IMR-90 (cell line): ENCODE data around the gene COPS9. TPM values are rescaled to one million over a fixed set of nuclear protein-coding genes. Genes with fewer than 3 reads are reported as not detected.

Experiments
- ATAC-seq: fragments of 200-7000 bp; cut with Tn5 transposase; 2 replicates; pipeline ENCODE4 v1.9.1; 2020; ENCODE audit warnings: low read depth, mild to moderate bottlenecking, moderate library complexity
- BruUV-seq: library from RNA; stranded (reverse); fragments of 400-500 nt; replicated peaks from 2 replicates; lab custom pipeline; 2021; lab: Mats Ljungman, UMichigan
- CTCF ChIA-PET: fragments of 300-600 bp; formaldehyde crosslinking; extraction: SDS; loops from one replicate; lab custom pipeline; 2021; ENCODE audit warnings: antibody characterized with exemption; lab: Yijun Ruan, JAX
- POLR2A ChIA-PET: fragments of 300-600 bp; sonication (Branson Sonifier 250); formaldehyde crosslinking; loops from one replicate; lab custom pipeline; 2022; ENCODE audit warnings: antibody characterized with exemption; ENCODE audit not compliant: unreplicated experiment; lab: Charles Lee
- DNase-seq: peaks from one replicate; pipeline ENCODE4 v3.0.0; 2013
- H2AFZ ChIP-seq: replicated peaks from 2 replicates; pipeline ENCODE3; 2013; ENCODE audit warnings: low read length, mild to moderate bottlenecking; ENCODE audit not compliant: poor library complexity
- H2AK5ac ChIP-seq: 2 replicates; pipeline ENCODE4 v1.6.1; 2013; ENCODE audit warnings: low read depth, low read length, inconsistent platforms
- H2AK9ac ChIP-seq: replicated peaks from 2 replicates; pipeline ENCODE3; 2013; ENCODE audit warnings: mild to moderate bottlenecking, low read depth, low read length, moderate library complexity; ENCODE audit not compliant: poor library complexity
- H2BK120ac ChIP-seq: 2 replicates; pipeline ENCODE4 v1.6.1; 2013; ENCODE audit warnings: low read depth, low read length, inconsistent platforms
- H2BK15ac ChIP-seq: 3 replicates; pipeline ENCODE4 v1.6.1; 2013; ENCODE audit warnings: low read depth, low read length, inconsistent platforms
- H2BK20ac ChIP-seq: 2 replicates; pipeline ENCODE4 v1.6.1; 2013; ENCODE audit warnings: low read depth, mild to moderate bottlenecking, inconsistent platforms, low read length, moderate library complexity
- H2BK5ac ChIP-seq: 2 replicates; pipeline ENCODE4 v1.6.1; 2013; ENCODE audit warnings: mild to moderate bottlenecking, low read depth, low read length, inconsistent platforms; ENCODE audit not compliant: poor library complexity, severe bottlenecking
- H3K14ac ChIP-seq: replicated peaks from 2 replicates; pipeline ENCODE4 v1.6.1; 2013; ENCODE audit warnings: low read depth, low read length, inconsistent platforms
- H3K18ac ChIP-seq: 2 replicates; pipeline ENCODE4 v1.6.1; 2013; ENCODE audit warnings: low read depth, low read length, control low read depth
- H3K23ac ChIP-seq: 2 replicates; pipeline ENCODE4 v1.6.1; 2013; ENCODE audit warnings: low read depth, low read length, inconsistent platforms
- H3K27ac ChIP-seq: 2 replicates; pipeline ENCODE4 v1.5.1; 2013; ENCODE audit warnings: mild to moderate bottlenecking, control low read depth, low read length; ENCODE audit not compliant: insufficient read depth
- H3K27me3 ChIP-seq: 2 replicates; pipeline ENCODE4 v1.6.1; 2013; ENCODE audit warnings: low read length; ENCODE audit not compliant: control insufficient read depth, insufficient read depth
- H3K36me3 ChIP-seq: 2 replicates; pipeline ENCODE4 v1.6.1; 2013; ENCODE audit warnings: low read length, mixed read lengths; ENCODE audit not compliant: control insufficient read depth, insufficient read depth
- H3K4ac ChIP-seq: 2 replicates; pipeline ENCODE4 v1.6.1; 2013; ENCODE audit warnings: low read depth, low read length, inconsistent platforms
- H3K4me1 ChIP-seq: 2 replicates; pipeline ENCODE4 v1.6.1; 2013; ENCODE audit warnings: low read length, mixed read lengths; ENCODE audit not compliant: control insufficient read depth, insufficient read depth
- H3K4me2 ChIP-seq: 2 replicates; pipeline ENCODE4 v1.6.1; 2013; ENCODE audit warnings: low read depth, mild to moderate bottlenecking, control low read depth, low read length, moderate library complexity
- H3K4me3 ChIP-seq: 2 replicates; pipeline ENCODE4 v1.5.1; 2013; ENCODE audit warnings: low read depth, mild to moderate bottlenecking, control low read depth, low read length, moderate library complexity; ENCODE audit not compliant: insufficient read depth
- H3K56ac ChIP-seq: 2 replicates; pipeline ENCODE4 v1.6.1; 2013; ENCODE audit warnings: low read length, inconsistent platforms; ENCODE audit not compliant: insufficient read depth; ENCODE audit errors: extremely low read depth
- H3K79me1 ChIP-seq, 2 experiments: 2 replicates each; pipeline ENCODE4 v1.6.1; 2013; ENCODE audit warnings: low read length in 2 of 2, inconsistent platforms in 1 of 2, low read depth in 1 of 2
- H3K9ac ChIP-seq: 2 replicates; pipeline ENCODE4 v1.6.1; 2013; ENCODE audit warnings: low read depth, low read length, control low read depth
- H3K9me1 ChIP-seq: 2 replicates; pipeline ENCODE4 v1.6.1; 2013; ENCODE audit warnings: low read length, inconsistent platforms; ENCODE audit not compliant: insufficient read depth
- H3K9me3 ChIP-seq: 2 replicates; pipeline ENCODE4 v1.6.1; 2013; ENCODE audit warnings: low read length; ENCODE audit not compliant: control insufficient read depth, insufficient read depth
- H4K20me1 ChIP-seq: 2 replicates; pipeline ENCODE4 v1.6.1; 2013; ENCODE audit warnings: low read length, inconsistent platforms; ENCODE audit not compliant: insufficient read depth
- H4K5ac ChIP-seq: 2 replicates; pipeline ENCODE4 v1.6.1; 2013; ENCODE audit warnings: mild to moderate bottlenecking, low read depth, low read length, control low read depth
- H4K8ac ChIP-seq, 2 experiments: 2 replicates each; pipeline ENCODE4 v1.6.1; 2013; ENCODE audit warnings: low read depth in 2 of 2, low read length in 2 of 2, control low read depth in 1 of 2, inconsistent platforms in 1 of 2
- H4K91ac ChIP-seq: 2 replicates; pipeline ENCODE4 v1.6.1; 2013; ENCODE audit warnings: low read depth, low read length, inconsistent platforms; ENCODE audit not compliant: insufficient read depth
- BHLHE40 ChIP-seq: fragments of 150-350 bp; IDR thresholded peaks from 2 replicates; pipeline ENCODE4 v1.6.1; 2016; ENCODE audit warnings: mild to moderate bottlenecking, low read depth, low read length
- CEBPB ChIP-seq: IDR thresholded peaks from 2 replicates; pipeline ENCODE4 v1.6.1; 2012; ENCODE audit warnings: low read depth, low read length, improper control_type of control experiment
- CHD1 ChIP-seq: IDR thresholded peaks from 2 replicates; pipeline ENCODE4 v1.6.1; 2012; ENCODE audit warnings: low read depth, low read length, improper control_type of control experiment
- ELK1 ChIP-seq: fragments of 150-350 bp; IDR thresholded peaks from 2 replicates; pipeline ENCODE4 v1.6.1; 2016; ENCODE audit warnings: low read depth, mild to moderate bottlenecking, low read length, moderate library complexity, borderline replicate concordance
- FOS ChIP-seq: fragments of 150-350 bp; IDR thresholded peaks from 2 replicates; pipeline ENCODE4 v1.6.1; 2016; ENCODE audit warnings: low read depth, low read length
- MAFK ChIP-seq: IDR thresholded peaks from 2 replicates; pipeline ENCODE4 v1.6.1; 2012; ENCODE audit warnings: low read depth, low read length, improper control_type of control experiment
- MAZ ChIP-seq: IDR thresholded peaks from 2 replicates; pipeline ENCODE4 v1.6.1; 2012; ENCODE audit warnings: low read depth, mild to moderate bottlenecking, low read length, improper control_type of control experiment, moderate library complexity, borderline replicate concordance
- MXI1 ChIP-seq: IDR thresholded peaks from 2 replicates; pipeline ENCODE4 v1.6.1; 2012; ENCODE audit warnings: low read depth, mild to moderate bottlenecking, low read length, moderate library complexity, borderline replicate concordance
- NFE2L2 ChIP-seq: fragments of 150-350 bp; IDR thresholded peaks from 2 replicates; pipeline ENCODE4 v1.6.1; 2016; ENCODE audit warnings: low read depth, mild to moderate bottlenecking, low read length
- POLR2A ChIP-seq: IDR thresholded peaks from 2 replicates; pipeline ENCODE4 v1.6.1; 2012; ENCODE audit warnings: mild to moderate bottlenecking, low read depth, low read length
- RAD21 ChIP-seq: IDR thresholded peaks from 2 replicates; pipeline ENCODE4 v1.6.1; 2012; ENCODE audit warnings: low read length, improper control_type of control experiment
- RCOR1 ChIP-seq: IDR thresholded peaks from 2 replicates; pipeline ENCODE4 v1.6.1; 2012; ENCODE audit warnings: mild to moderate bottlenecking, low read length, improper control_type of control experiment; ENCODE audit not compliant: insufficient replicate concordance
- RFX5 ChIP-seq: IDR thresholded peaks from 2 replicates; pipeline ENCODE4 v1.8.0; 2012; ENCODE audit warnings: low read depth, mild to moderate bottlenecking, low read length, moderate library complexity
- SMC3 ChIP-seq: fragments of 150-350 bp; IDR thresholded peaks from 2 replicates; pipeline ENCODE4 v1.6.1; 2016; ENCODE audit warnings: low read depth, mild to moderate bottlenecking, antibody characterized with exemption, low read length, moderate library complexity
- WGBS, 2 experiments: methylation state at CpG; one replicate each; pipeline versions ENCODE4 v1.1.5 to v1.1.7; 2013; ENCODE audit warnings: missing lambda C conversion rate in 2 of 2; ENCODE audit not compliant: insufficient read length in 1 of 2; ENCODE audit errors: extremely low coverage in 2 of 2; 5-methylcytosine and 5-hydroxymethylcytosine counted together
- dilution Hi-C: fragments of 300-500 bp; cut with HindIII; formaldehyde crosslinking; loops from one replicate; pipeline ENCODE4 v1.14.3; 2018; ENCODE audit warnings: low sequenced_read_pairs; ENCODE audit not compliant: unreplicated experiment
- in situ Hi-C: fragments of 300-500 bp; cut with MboI; formaldehyde crosslinking; loops from 3 replicates; pipeline ENCODE4 v1.14.3; 2019; ENCODE audit warnings: low sequenced_read_pairs, inconsistent platforms, mixed read lengths
- intact Hi-C: fragments of 100-400 bp; cut with micrococcal nuclease; formaldehyde crosslinking; loops from 2 replicates; pipeline ENCODE4 v1.10.0; 2022
- polyA plus RNA-seq, 3 experiments: library from polyadenylated mRNA; depleted of rRNA; stranded (reverse); fragments of >200 nt; gene quantifications; 2 replicates each; pipeline ENCODE4 v1.2.3, GENCODE V29; 2012; ENCODE audit warnings: low replicate concordance in 1 of 3
- total RNA-seq: library from RNA; depleted of rRNA; stranded (reverse); fragments of >200 nt; gene quantifications from 2 replicates; pipeline ENCODE4 v1.2.3, GENCODE V29; 2012
- TF ChIP-seq, protein P1 (sequence below): fragments of 150-350 bp; IDR thresholded peaks from 2 replicates; pipeline ENCODE4 v1.6.1; 2017; ENCODE audit warnings: mild to moderate bottlenecking, antibody characterized with exemption, low read length, low read depth
- TF ChIP-seq, protein P2 (sequence below): conservative IDR thresholded peaks from 2 replicates; pipeline ENCODE4 v1.5.1; 2012; ENCODE audit warnings: mild to moderate bottlenecking, low read depth, low read length, improper control_type of control experiment

Gene COPS9
- total and polyA plus RNA-seq, 2 of the 4 experiments (the other 2 are of a cell fraction): 85.9 to 309 TPM

DNA sequence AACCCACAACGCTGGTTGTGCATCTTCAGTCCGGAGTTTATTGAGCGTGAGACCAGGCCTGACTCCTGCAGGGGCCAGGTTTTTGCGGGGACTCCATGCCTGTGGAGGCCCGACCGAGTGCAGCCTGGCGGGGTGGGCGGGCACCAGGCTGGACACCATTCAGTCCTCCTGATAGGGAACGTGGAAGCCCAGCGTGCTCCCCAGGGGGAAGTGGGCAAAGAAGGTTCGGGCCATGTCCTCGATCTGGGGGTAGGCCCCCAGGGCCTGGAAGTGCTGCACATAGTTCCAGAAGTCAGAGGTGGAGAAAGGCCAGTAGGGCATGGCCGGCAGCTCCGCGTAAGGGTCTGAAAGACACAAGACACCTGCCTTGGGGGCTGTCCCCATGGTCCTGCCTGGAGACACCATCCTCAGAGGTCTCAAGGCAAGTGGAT lies 2.9 kb upstream of the COPS9 start:
- intact Hi-C loops (no loop called here), dilution Hi-C loops (no loop called here), in situ Hi-C loops (loop anchor here (25.0 kb wide), 1 partner anchor 1102 kb away; no protein-coding TSS in a partner anchor)
- Histone ChIP-seq H3K9me3 (no peaks in the 10 kb centered on the region), H3K4me2 (no peak overlapping the region), H4K5ac (no peak overlapping the region), H2BK5ac (no peak overlapping the region), H3K9ac (no peak overlapping the region), H4K91ac (no peak overlapping the region), H3K14ac (no peak overlapping the region), H3K18ac (no peak overlapping the region), H2BK15ac (no peak overlapping the region), H4K20me1 (peaks cover 14% of the 10 kb centered on the region; the same call in 1 of the 2 replicates), H2BK20ac (no peak overlapping the region), H2BK120ac (no peak overlapping the region), H2AFZ (peak overlapping the region; percentile 19), H3K27me3 (peaks cover 24% of the 10 kb centered on the region), H3K23ac (no peak overlapping the region), H3K4me1 (peaks cover 9% of the 10 kb centered on the region), H3K79me1 (peaks cover 0 to 20% of the 10 kb centered on the region in 2 experiments; a peak in 3 of 4 replicates), H4K8ac (no peak overlapping the region), H3K9me1 (no peaks in the 10 kb centered on the region), H3K4me3 (no peak overlapping the region), H3K36me3 (no peaks in the 10 kb centered on the region), H3K56ac (no peak overlapping the region), H3K4ac (no peak overlapping the region), H2AK9ac (no peak overlapping the region), H3K27ac (no peak overlapping the region), H2AK5ac (no peak overlapping the region)
- TF ChIP-seq RCOR1: no peak
- TF ChIP-seq, protein P1, sequence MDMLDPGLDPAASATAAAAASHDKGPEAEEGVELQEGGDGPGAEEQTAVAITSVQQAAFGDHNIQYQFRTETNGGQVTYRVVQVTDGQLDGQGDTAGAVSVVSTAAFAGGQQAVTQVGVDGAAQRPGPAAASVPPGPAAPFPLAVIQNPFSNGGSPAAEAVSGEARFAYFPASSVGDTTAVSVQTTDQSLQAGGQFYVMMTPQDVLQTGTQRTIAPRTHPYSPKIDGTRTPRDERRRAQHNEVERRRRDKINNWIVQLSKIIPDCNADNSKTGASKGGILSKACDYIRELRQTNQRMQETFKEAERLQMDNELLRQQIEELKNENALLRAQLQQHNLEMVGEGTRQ: no peak
- TF ChIP-seq, protein P2, sequence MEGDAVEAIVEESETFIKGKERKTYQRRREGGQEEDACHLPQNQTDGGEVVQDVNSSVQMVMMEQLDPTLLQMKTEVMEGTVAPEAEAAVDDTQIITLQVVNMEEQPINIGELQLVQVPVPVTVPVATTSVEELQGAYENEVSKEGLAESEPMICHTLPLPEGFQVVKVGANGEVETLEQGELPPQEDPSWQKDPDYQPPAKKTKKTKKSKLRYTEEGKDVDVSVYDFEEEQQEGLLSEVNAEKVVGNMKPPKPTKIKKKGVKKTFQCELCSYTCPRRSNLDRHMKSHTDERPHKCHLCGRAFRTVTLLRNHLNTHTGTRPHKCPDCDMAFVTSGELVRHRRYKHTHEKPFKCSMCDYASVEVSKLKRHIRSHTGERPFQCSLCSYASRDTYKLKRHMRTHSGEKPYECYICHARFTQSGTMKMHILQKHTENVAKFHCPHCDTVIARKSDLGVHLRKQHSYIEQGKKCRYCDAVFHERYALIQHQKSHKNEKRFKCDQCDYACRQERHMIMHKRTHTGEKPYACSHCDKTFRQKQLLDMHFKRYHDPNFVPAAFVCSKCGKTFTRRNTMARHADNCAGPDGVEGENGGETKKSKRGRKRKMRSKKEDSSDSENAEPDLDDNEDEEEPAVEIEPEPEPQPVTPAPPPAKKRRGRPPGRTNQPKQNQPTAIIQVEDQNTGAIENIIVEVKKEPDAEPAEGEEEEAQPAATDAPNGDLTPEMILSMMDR: no peak
- TF ChIP-seq ELK1: no peak
- TF ChIP-seq MAFK: no peak
- no peak for TF ChIP-seq MXI1
- no peak for TF ChIP-seq RAD21
- no peak for TF ChIP-seq CEBPB
- no peak for TF ChIP-seq NFE2L2
- TF ChIP-seq RFX5: no peak
- TF ChIP-seq SMC3: no peak
- TF ChIP-seq CHD1: no peak
- TF ChIP-seq POLR2A: no peak
- no peak for TF ChIP-seq FOS
- TF ChIP-seq MAZ: no peak
- no peak for TF ChIP-seq BHLHE40
- BruUV-seq: no TSS peak
- DNase-seq (no peak), ATAC-seq (no peak)
- 78% methylated on average over 12 of the region's 15 CpGs; no CpG with 5 or more reads in 1 of the 2 experiments for WGBS, 2 experiments
- CTCF ChIA-PET: no interaction called here
- POLR2A ChIA-PET: no interaction called here
